GM12865 (cell line): ENCODE results near the gene XRRA1.

Source experiments
- DNase-seq: peaks from one replicate; pipeline ENCODE4 v3.0.0; 2010; ENCODE audit warnings: low read depth
- H3K4me3 ChIP-seq: 2 replicates; pipeline ENCODE4 v1.5.1; 2011; ENCODE audit warnings: mild to moderate bottlenecking, low read depth, low read length, control low read depth
- CTCF ChIP-seq: IDR thresholded peaks from 2 replicates; pipeline ENCODE4 v1.5.1; 2011; ENCODE audit warnings: low read length, control low read depth, low read depth, inconsistent platforms; ENCODE audit not compliant: insufficient read depth; ENCODE audit errors: missing control alignments

Gene XRRA1

GRCh38 chr11:74937696-74938475 is 11.0 kb downstream of the XRRA1 start:
- no peak for TF ChIP-seq CTCF
- no peak for DNase-seq
- no peak overlapping the region for H3K4me3 ChIP-seq

- H3K4me3 ChIP-seq = no peak overlapping the region
- no peak for DNase-seq
- TF ChIP-seq CTCF = no peak
These were observed 11.9 kb downstream of the XRRA1 start for GRCh38 chr11:74936976-74937375.

- TF ChIP-seq CTCF = no peak
- no peak overlapping the region for H3K4me3 ChIP-seq
- DNase-seq = peak; percentile 45
These were observed 12.8 kb downstream of the XRRA1 start for GRCh38 chr11:74936087-74936486.

- DNase-seq = no peak
- TF ChIP-seq CTCF = no peak
- no peak overlapping the region for H3K4me3 ChIP-seq
These were observed 13.6 kb downstream of the XRRA1 start for GRCh38 chr11:74935285-74935684.

GRCh38 chr11:74933765-74934164 is 15.1 kb downstream of the XRRA1 start:
- TF ChIP-seq CTCF = no peak
- no peak overlapping the region for H3K4me3 ChIP-seq

GRCh38 chr11:74932797-74933196 is 16.1 kb downstream of the XRRA1 start:
- H3K4me3 ChIP-seq = no peak overlapping the region
- TF ChIP-seq CTCF = no peak
- DNase-seq = no peak

More at GRCh38 chr11:74933765-74934164, 15.1 kb downstream of the XRRA1 start:
- DNase-seq = no peak

- no peak for DNase-seq
- H3K4me3 ChIP-seq = no peak overlapping the region
- TF ChIP-seq CTCF = no peak
These were observed 16.7 kb downstream of the XRRA1 start for GRCh38 chr11:74932169-74932568.
